Central memory CD8-positive, alpha-beta T cell (primary cell): ENCODE measurements around the gene C5AR2.
"Not testable (repeated sequence)": the region's sequence is repeated elsewhere in the genome, so short reads cannot be mapped to it uniquely, and the experiment has no call there.

Source experiments
- ATAC-seq: fragments of 150-1000 bp; cut with Tn5 transposase; replicated peaks from 2 replicates; pipeline ENCODE4 v1.10.0; 2022; ENCODE audit warnings: mild to moderate bottlenecking, moderate FRiP score, moderate number of reproducible peaks; ENCODE audit not compliant: poor library complexity, severe bottlenecking; ENCODE audit errors: extremely low read depth
- DNase-seq, 2 donors: peaks; one replicate each; pipeline ENCODE4 v3.0.0; 2021; ENCODE audit warnings: low spot score in 2 of 2
- H3K27ac Mint-ChIP-seq: one replicate; pipeline ENCODE4 v1.8.0; 2022; ENCODE audit warnings: low read depth, mild to moderate bottlenecking, moderate library complexity, mixed read lengths
- H3K27me3 Mint-ChIP-seq: one replicate; pipeline ENCODE4 v1.8.0; 2022; ENCODE audit warnings: mixed read lengths
- H3K36me3 Mint-ChIP-seq: one replicate; pipeline ENCODE4 v1.8.0; 2022; ENCODE audit warnings: mild to moderate bottlenecking, moderate library complexity, mixed read lengths; ENCODE audit not compliant: insufficient read depth
- H3K4me1 Mint-ChIP-seq: one replicate; pipeline ENCODE4 v1.8.0; 2022; ENCODE audit warnings: mixed read lengths
- H3K4me3 Mint-ChIP-seq: one replicate; pipeline ENCODE4 v1.8.0; 2022; ENCODE audit warnings: mild to moderate bottlenecking, moderate library complexity, mixed read lengths
- H3K9me3 Mint-ChIP-seq: one replicate; pipeline ENCODE4 v1.8.0; 2022; ENCODE audit warnings: mixed read lengths

Gene C5AR2

GRCh38 chr19:47386582-47386981 is 54.6 kb downstream of the C5AR2 start:
- H3K4me3 Mint-ChIP-seq, DNase-seq, H3K27me3 Mint-ChIP-seq, ATAC-seq, H3K27ac Mint-ChIP-seq, H3K9me3 Mint-ChIP-seq, H3K36me3 Mint-ChIP-seq: not testable (repeated sequence)
- peaks cover 24% of the 10 kb centered on the region for H3K4me1 Mint-ChIP-seq

- not testable (repeated sequence) for H3K4me3 Mint-ChIP-seq, ATAC-seq, H3K27me3 Mint-ChIP-seq, DNase-seq, H3K9me3 Mint-ChIP-seq, H3K36me3 Mint-ChIP-seq, H3K27ac Mint-ChIP-seq
- H3K4me1 Mint-ChIP-seq: peaks cover 16% of the 10 kb centered on the region
These were observed 55.6 kb downstream of the C5AR2 start for GRCh38 chr19:47387623-47388022.

GRCh38 chr19:47388721-47389120 is 56.7 kb downstream of the C5AR2 start:
- not testable (repeated sequence) for DNase-seq, H3K9me3 Mint-ChIP-seq, H3K36me3 Mint-ChIP-seq, H3K27me3 Mint-ChIP-seq, H3K4me3 Mint-ChIP-seq, H3K4me1 Mint-ChIP-seq, ATAC-seq
- H3K27ac Mint-ChIP-seq: peak overlapping the region; percentile 13

GRCh38 chr19:47389150-47389556 is 57.2 kb downstream of the C5AR2 start:
- H3K4me3 Mint-ChIP-seq: no peak overlapping the region
- peaks cover 13% of the 10 kb centered on the region for H3K4me1 Mint-ChIP-seq
- DNase-seq (no peak), ATAC-seq (no peak)
- no peaks in the 10 kb centered on the region for H3K36me3 Mint-ChIP-seq
- H3K27me3 Mint-ChIP-seq: peaks cover 10% of the 10 kb centered on the region
- no peak overlapping the region for H3K27ac Mint-ChIP-seq
- H3K9me3 Mint-ChIP-seq: no peaks in the 10 kb centered on the region

GRCh38 chr19:47390533-47391488 is 58.8 kb downstream of the C5AR2 start:
- Mint-ChIP-seq H3K4me1 (peaks cover 13% of the 10 kb centered on the region), H3K4me3 (no peak overlapping the region), H3K9me3 (no peaks in the 10 kb centered on the region), H3K36me3 (no peaks in the 10 kb centered on the region), H3K27me3 (peaks cover 12% of the 10 kb centered on the region), H3K27ac (no peak overlapping the region)
- ATAC-seq: no peak
- no peak for DNase-seq

- Mint-ChIP-seq H3K36me3 (no peaks in the 10 kb centered on the region), H3K27ac (no peak overlapping the region), H3K4me1 (peaks cover 13% of the 10 kb centered on the region), H3K27me3 (peaks cover 12% of the 10 kb centered on the region), H3K4me3 (no peak overlapping the region), H3K9me3 (no peaks in the 10 kb centered on the region)
- DNase-seq (peak; percentile 72 to 87), ATAC-seq (peak; percentile 80)
These were observed 59.7 kb downstream of the C5AR2 start for GRCh38 chr19:47391510-47392223.
